ENCODE results near the gene ZDBF2.

DNA sequence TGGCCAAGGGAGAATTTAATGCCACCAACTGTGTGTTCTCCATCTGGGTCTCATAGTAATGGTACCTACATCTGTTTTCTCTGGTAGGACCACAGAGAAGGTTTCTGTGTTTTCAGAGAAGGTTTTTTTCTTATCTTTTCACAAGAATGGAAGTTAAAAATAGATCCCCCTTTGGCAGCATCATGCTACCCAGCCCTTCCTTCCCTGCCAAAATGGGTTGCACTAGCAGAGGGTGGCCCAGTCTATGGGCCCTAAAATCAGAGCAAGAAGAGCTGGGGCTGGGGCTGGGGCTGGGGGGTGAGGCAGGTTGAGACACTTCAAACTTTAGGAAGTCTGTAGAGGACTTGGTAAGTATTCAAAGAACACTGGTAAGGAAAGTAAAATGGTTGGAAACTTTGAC is 44.8 kb upstream of the ZDBF2 start:
- no peak for TF ChIP-seq POLR2A (IDR thresholded peaks at IDR 0.05)
- TF ChIP-seq, protein P1, sequence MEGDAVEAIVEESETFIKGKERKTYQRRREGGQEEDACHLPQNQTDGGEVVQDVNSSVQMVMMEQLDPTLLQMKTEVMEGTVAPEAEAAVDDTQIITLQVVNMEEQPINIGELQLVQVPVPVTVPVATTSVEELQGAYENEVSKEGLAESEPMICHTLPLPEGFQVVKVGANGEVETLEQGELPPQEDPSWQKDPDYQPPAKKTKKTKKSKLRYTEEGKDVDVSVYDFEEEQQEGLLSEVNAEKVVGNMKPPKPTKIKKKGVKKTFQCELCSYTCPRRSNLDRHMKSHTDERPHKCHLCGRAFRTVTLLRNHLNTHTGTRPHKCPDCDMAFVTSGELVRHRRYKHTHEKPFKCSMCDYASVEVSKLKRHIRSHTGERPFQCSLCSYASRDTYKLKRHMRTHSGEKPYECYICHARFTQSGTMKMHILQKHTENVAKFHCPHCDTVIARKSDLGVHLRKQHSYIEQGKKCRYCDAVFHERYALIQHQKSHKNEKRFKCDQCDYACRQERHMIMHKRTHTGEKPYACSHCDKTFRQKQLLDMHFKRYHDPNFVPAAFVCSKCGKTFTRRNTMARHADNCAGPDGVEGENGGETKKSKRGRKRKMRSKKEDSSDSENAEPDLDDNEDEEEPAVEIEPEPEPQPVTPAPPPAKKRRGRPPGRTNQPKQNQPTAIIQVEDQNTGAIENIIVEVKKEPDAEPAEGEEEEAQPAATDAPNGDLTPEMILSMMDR (IDR thresholded peaks at IDR 0.05) = no peak
